GM12878 (cell line): ENCODE data around the gene ZNF592. TPM values are rescaled to one million over a fixed set of nuclear protein-coding genes. Genes with fewer than 3 reads are reported as not detected.

Experiments
- ATAC-seq: fragments of 200-7000 bp; cut with Tn5 transposase; 3 replicates; pipeline ENCODE4 v1.9.1; 2020; ENCODE audit warnings: mild to moderate bottlenecking, moderate library complexity
- BruUV-seq: library from RNA; stranded (reverse); fragments of 400-500 nt; replicated peaks from 2 replicates; lab custom pipeline; 2021; lab: Mats Ljungman, UMichigan
- CTCF ChIA-PET: fragments of 300-600 bp; sonication (Branson Sonifier 250); formaldehyde crosslinking; extraction: SDS; loops from one replicate; lab custom pipeline; 2021; ENCODE audit warnings: inconsistent platforms; lab: Yijun Ruan, JAX
- POLR2A ChIA-PET: fragments of 350-600 bp; formaldehyde crosslinking; extraction: SDS; loops from one replicate; lab custom pipeline; 2021; ENCODE audit warnings: inconsistent platforms; lab: Charles Lee
- RAD21 ChIA-PET: fragments of 300-600 bp; sonication (Branson Sonifier 250); formaldehyde crosslinking; loops from one replicate; lab custom pipeline; 2023; ENCODE audit warnings: antibody characterized with exemption; ENCODE audit not compliant: unreplicated experiment; lab: Charles Lee
- SMC1A ChIA-PET: fragments of 300-600 bp; sonication (Branson Sonifier 250); formaldehyde crosslinking; loops from one replicate; lab custom pipeline; 2023; ENCODE audit not compliant: unreplicated experiment, uncharacterized antibody; lab: Charles Lee
- DNase-seq: peaks from one replicate; pipeline ENCODE4 v3.0.0-alpha.2; 2011; ENCODE audit warnings: low read depth, low spot score
- FAIRE-seq: peaks from 3 replicates; lab custom pipeline; 2011; peaks lifted over from hg19 to GRCh38; lab: Jason Lieb, UNC
- H2AFZ ChIP-seq: 2 replicates; pipeline ENCODE4 v1.6.0; 2011; ENCODE audit warnings: low read depth, low read length, control low read depth; ENCODE audit not compliant: control insufficient read depth
- H3K27ac ChIP-seq: 2 replicates; pipeline ENCODE4 v1.5.1; 2011; ENCODE audit warnings: control low read depth; ENCODE audit not compliant: control insufficient read depth, insufficient read depth
- H3K27me3 ChIP-seq, 2 experiments: replicated peaks in 1 of 2; 2 replicates each; pipeline versions ENCODE4 v1.6.0 to v1.6.1; 2011; ENCODE audit warnings: low read length in 1 of 2; ENCODE audit not compliant: control insufficient read depth in 2 of 2, insufficient read depth in 2 of 2
- H3K36me3 ChIP-seq, 2 experiments: 2 replicates each; pipeline ENCODE4 v1.5.1; 2011; ENCODE audit warnings: low read length in 1 of 2; ENCODE audit not compliant: control insufficient read depth in 2 of 2, insufficient read depth in 2 of 2
- H3K4me1 ChIP-seq: 2 replicates; pipeline ENCODE4 v1.6.1; 2011; ENCODE audit warnings: mild to moderate bottlenecking, low read length, moderate library complexity, mixed read lengths; ENCODE audit not compliant: control insufficient read depth, insufficient read depth
- H3K4me2 ChIP-seq: 2 replicates; pipeline ENCODE4 v1.6.0; 2011; ENCODE audit warnings: control low read depth; ENCODE audit not compliant: control insufficient read depth, insufficient read depth
- H3K4me3 ChIP-seq: fragments of 200-600 bp; sonication (generic); 2 replicates; pipeline ENCODE4 v1.5.1; 2016
- H3K79me2 ChIP-seq: 2 replicates; pipeline ENCODE4 v1.6.0; 2011; ENCODE audit warnings: low read length; ENCODE audit not compliant: control insufficient read depth, insufficient read depth
- H3K9ac ChIP-seq: 2 replicates; pipeline ENCODE4 v1.8.0; 2011; ENCODE audit warnings: low read length, control low read depth, mixed read lengths; ENCODE audit not compliant: control insufficient read depth, insufficient read depth
- H3K9me3 ChIP-seq: replicated peaks from 3 replicates; pipeline ENCODE4 v1.5.1; 2011; ENCODE audit warnings: mild to moderate bottlenecking, low read length; ENCODE audit not compliant: control insufficient read depth, insufficient read depth
- H4K20me1 ChIP-seq: 2 replicates; pipeline ENCODE4 v1.6.0; 2011; ENCODE audit not compliant: control insufficient read depth, insufficient read depth
- BRCA1 ChIP-seq: IDR thresholded peaks from 2 replicates; pipeline ENCODE4 v1.6.1; 2011; ENCODE audit warnings: low read depth, low read length, improper control_type of control experiment
- CBX3 ChIP-seq: fragments of 200-600 bp; sonication (generic); IDR thresholded peaks from 2 replicates; pipeline ENCODE4 v1.6.1; 2016; ENCODE audit warnings: low read depth, borderline replicate concordance
- FOS ChIP-seq: IDR thresholded peaks from 3 replicates; pipeline ENCODE4 v1.6.1; 2011; ENCODE audit warnings: borderline replicate concordance; ENCODE audit not compliant: insufficient read length; ENCODE audit errors: extremely low read depth
- IRF3 ChIP-seq: fragments of 450-650 bp; IDR thresholded peaks from 2 replicates; pipeline ENCODE4 v1.6.1; 2014; ENCODE audit warnings: mild to moderate bottlenecking
- JUND ChIP-seq: IDR thresholded peaks from 2 replicates; pipeline ENCODE4 v1.6.1; 2012; ENCODE audit warnings: low read depth, mild to moderate bottlenecking, low read length, improper control_type of control experiment, moderate library complexity
- KLF5 ChIP-seq: fragments of 450-650 bp; IDR thresholded peaks from 2 replicates; pipeline ENCODE4 v1.6.1; 2014; ENCODE audit warnings: mild to moderate bottlenecking; ENCODE audit not compliant: partially characterized antibody
- NR2C2 ChIP-seq: IDR thresholded peaks from 2 replicates; pipeline ENCODE4 v1.6.1; 2011; ENCODE audit warnings: borderline replicate concordance, low read depth; ENCODE audit not compliant: control insufficient read depth, insufficient read length
- NR2F1 ChIP-seq: fragments of 450-650 bp; conservative IDR thresholded peaks from 2 replicates; pipeline ENCODE4 v1.6.1; 2017; ENCODE audit warnings: mild to moderate bottlenecking
- PML ChIP-seq: IDR thresholded peaks from 2 replicates; pipeline ENCODE4 v1.6.1; 2012; ENCODE audit warnings: low read length, inconsistent platforms
- SREBF2 ChIP-seq: IDR thresholded peaks from 2 replicates; pipeline ENCODE4 v1.6.1; 2012; ENCODE audit warnings: mild to moderate bottlenecking, low read length
- TBL1XR1 ChIP-seq: IDR thresholded peaks from 2 replicates; pipeline ENCODE4 v1.6.1; 2012; ENCODE audit warnings: low read depth, low read length, improper control_type of control experiment
- ZBTB40 ChIP-seq: fragments of 450-650 bp; IDR thresholded peaks from 2 replicates; pipeline ENCODE4 v1.6.1; 2016; ENCODE audit warnings: mild to moderate bottlenecking, moderate library complexity, borderline replicate concordance
- ZNF207 ChIP-seq: fragments of 450-650 bp; IDR thresholded peaks from 2 replicates; pipeline ENCODE4 v1.6.1; 2014; ENCODE audit warnings: antibody characterized with exemption, mild to moderate bottlenecking, borderline replicate concordance
- ZNF384 ChIP-seq: IDR thresholded peaks from 2 replicates; pipeline ENCODE4 v1.6.1; 2012; ENCODE audit warnings: low read depth, mild to moderate bottlenecking, low read length, improper control_type of control experiment, borderline replicate concordance
- ZSCAN29 ChIP-seq: fragments of 450-650 bp; IDR thresholded peaks from 2 replicates; pipeline ENCODE4 v1.6.1; 2017; ENCODE audit warnings: mild to moderate bottlenecking, moderate library complexity
- WGBS: methylation state at CpG from one replicate; pipeline ENCODE4 v1.1.6; 2016; ENCODE audit warnings: low lambda C conversion rate; ENCODE audit not compliant: insufficient replicate concordance, insufficient coverage; ENCODE audit errors: missing lambda C conversion rate; 5-methylcytosine and 5-hydroxymethylcytosine counted together
- in situ Hi-C: fragments of 300-500 bp; cut with MboI; formaldehyde crosslinking; loops from 9 replicates; pipeline ENCODE4 v1.14.3; 2018; ENCODE audit warnings: mixed read lengths
- intact Hi-C: fragments of 100-400 bp; cut with micrococcal nuclease; formaldehyde crosslinking; loops from one replicate; pipeline ENCODE4 v1.14.2; 2022; ENCODE audit not compliant: unreplicated experiment
- polyA plus RNA-seq, 11 experiments: library from polyadenylated mRNA; depleted of rRNA in 4 of 11; unstranded in 6 of 11; stranded (reverse) in 5 of 11; fragments of >200 nt; fragmentation: Nextera tagmentation in 4 of 11; fragmentation: Illumina TruSeq in 1 of 11; extraction: Ambion mirVana in 4 of 11; extraction: Trizol in 1 of 11; gene quantifications; 1 replicate in 1 of 11; 2 replicates in 10 of 11; pipeline versions ENCODE4 v1.2.1 to v1.2.3, GENCODE V29; 2011 to 2016; ENCODE audit warnings: inconsistent platforms in 2 of 11, missing spikeins in 2 of 11, low read depth in 1 of 11
- total RNA-seq, 4 experiments: library from RNA; depleted of rRNA in 3 of 4; stranded (reverse); fragments of >200 nt in 3 of 4; fragmentation: Illumina TruSeq in 1 of 4; extraction: Trizol in 1 of 4; gene quantifications; 2 replicates each; pipeline versions ENCODE4 v1.2.1 to v1.2.3, GENCODE V29; 2013 to 2021

Gene ZNF592
- total and polyA plus RNA-seq, 10 of the 15 experiments (the other 5 are each of a cell fraction or from before 2014, with no cell fraction given): 0.95 to 23.7 (median 8.6) TPM

DNA sequence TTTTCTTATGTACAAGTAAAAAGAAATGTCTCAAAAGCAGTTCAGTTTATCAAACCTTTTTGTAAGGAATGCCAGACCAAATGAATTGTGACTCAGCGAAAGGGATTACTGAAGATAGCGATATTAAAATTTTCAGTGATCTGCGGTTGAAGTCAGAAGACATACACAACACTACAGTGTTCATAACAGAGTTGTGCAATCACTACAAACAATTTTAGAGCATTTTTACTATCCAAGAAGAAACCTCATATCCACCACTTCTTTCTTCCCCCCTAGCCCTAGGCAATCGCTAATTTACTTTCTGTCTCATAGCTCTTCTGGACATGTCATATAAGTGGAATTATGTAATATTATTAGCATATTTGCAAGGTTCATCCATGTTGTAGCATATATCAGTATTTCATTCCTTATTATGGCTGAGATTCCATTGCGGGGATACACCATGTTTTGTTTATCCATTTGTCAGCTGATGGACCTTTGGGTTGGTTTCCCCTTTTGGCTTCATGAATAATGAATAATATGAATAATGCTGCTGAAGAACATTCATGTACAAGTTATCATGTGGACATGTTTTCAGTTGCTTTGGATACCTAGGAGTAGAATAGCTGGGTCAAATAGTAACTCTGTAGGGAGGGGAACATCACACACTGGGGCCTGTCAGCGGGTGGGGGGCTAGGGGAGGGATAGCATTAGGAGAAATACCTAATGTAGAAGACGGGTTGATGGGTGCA is 45.2 kb downstream of the ZNF592 start:
- ChIA-PET POLR2A (no interaction called here), CTCF (no interaction called here), SMC1A (interaction anchor here (0.9 kb wide), 1 partner anchor 121 kb away, joined by 3 read pairs; no protein-coding TSS in a partner anchor), RAD21 (no interaction called here)
- DNase-seq (no peak), ATAC-seq (no peak), FAIRE-seq (peak; percentile 35)
- peaks cover 6% of the 10 kb centered on the region for H3K79me2 ChIP-seq
- intact Hi-C loops (no loop called here), in situ Hi-C loops (no loop called here)
- H2AFZ ChIP-seq: no peak overlapping the region
- H3K27ac ChIP-seq: no peak overlapping the region
- 84% methylated on average over 7 of the region's 7 CpGs for WGBS
- H3K4me3 ChIP-seq: no peak overlapping the region
- peaks cover 4% of the 10 kb centered on the region for H3K4me1 ChIP-seq
- peaks cover 15 to 18% of the 10 kb centered on the region in 2 experiments for H3K36me3 ChIP-seq
- no peak overlapping the region for H3K4me2 ChIP-seq
- BruUV-seq: no TSS peak
- H3K9me3 ChIP-seq: no peaks in the 10 kb centered on the region
- no peak overlapping the region for H3K9ac ChIP-seq
- no peaks in the 10 kb centered on the region for H3K27me3 ChIP-seq
- no peaks in the 10 kb centered on the region; the same call in 1 of the 2 replicates for H4K20me1 ChIP-seq
- TF ChIP-seq ZBTB40 (no peak), KLF5 (no peak), ZNF384 (no peak), PML (no peak), JUND (no peak), NR2F1 (no peak), NR2C2 (no peak), SREBF2 (no peak), BRCA1 (no peak), ZNF207 (no peak), CBX3 (no peak), ZSCAN29 (no peak), TBL1XR1 (no peak), IRF3 (no peak), FOS (no peak)
